ENCODE results near the gene B3GALNT2.

Gene B3GALNT2

DNA sequence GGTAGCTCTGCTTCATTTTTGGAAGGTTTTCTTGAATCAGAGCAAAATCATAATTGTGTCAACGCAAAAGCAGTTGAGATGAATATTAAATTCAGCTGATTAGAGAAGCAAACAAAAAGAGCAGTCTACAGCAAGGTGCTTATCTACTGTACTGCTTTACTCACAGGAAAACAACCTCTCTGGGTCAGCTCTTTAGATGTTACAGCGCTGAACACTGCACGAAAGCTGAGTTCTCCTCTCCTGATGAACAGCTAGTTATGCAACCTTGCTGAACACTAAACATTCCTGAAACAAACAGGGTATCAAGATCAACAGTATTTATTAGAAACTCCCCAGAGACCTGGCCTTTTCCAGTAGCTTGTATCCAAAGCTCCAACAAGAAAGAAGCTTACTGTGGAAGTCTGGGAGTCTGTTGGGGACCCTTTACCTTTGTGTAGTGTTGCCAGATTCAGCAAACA, 95.7 kb downstream of the B3GALNT2 start:
- no peak for DNase-seq

DNA sequence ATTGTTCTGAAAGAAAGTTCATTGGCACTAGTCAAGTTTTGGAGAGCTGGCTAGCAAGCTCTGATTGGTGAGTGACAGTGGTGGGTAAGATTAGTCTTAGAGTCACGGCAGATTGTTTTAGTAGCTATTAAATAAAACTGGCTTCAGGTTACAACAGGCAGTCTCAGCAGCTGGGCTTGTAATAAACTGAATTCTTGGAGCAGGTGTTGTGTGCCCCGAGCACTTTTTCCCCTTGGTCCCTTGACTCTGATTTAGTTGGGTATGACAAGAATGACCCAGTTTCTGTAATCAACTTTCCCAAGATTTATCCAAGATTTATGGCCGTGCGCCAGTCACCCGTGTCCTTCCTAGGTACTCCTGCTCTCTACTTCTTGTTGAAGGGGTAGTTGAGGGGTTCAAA, 96.8 kb downstream of the B3GALNT2 start:
- no peak for DNase-seq

DNA sequence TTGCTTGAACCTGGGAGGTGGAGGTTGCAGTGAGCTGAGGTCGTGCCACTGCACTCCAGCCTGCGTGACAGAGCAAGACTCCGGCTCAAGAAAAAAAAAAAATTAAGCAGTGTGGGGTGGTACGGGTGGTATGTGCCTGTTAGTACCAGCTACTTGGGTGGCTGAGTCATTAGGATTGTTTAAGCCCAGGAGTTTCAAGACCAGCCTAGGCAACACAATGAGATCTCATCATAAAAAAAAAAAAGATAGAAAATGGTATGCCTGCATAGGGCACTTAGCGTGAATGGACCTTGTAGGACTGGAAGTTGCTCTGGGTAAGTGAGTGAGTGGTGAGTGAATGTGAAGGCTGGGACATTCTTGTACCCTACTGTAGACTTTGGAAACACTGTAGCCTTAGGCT, 100.1 kb downstream of the B3GALNT2 start:
- DNase-seq, result no peak

DNA sequence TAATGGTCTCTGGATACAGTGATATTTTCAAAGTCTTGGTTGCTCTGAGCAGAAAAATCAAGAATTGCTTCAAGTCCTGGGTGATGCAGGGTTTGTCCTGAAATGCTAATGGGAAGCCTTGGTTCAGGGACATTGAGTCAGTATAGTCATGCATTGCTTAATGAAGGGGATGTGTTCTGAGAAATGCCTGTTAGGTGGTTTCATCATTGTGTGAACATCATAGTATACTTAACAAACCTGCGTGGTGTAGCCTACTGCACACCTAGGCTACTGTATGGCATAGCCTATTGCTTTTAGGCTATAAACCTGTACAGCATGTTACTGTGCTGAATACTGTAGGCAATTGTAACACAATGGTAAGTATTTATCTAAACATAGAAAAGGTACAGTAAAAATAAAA, 100.7 kb downstream of the B3GALNT2 start:
- no peak for DNase-seq

DNA sequence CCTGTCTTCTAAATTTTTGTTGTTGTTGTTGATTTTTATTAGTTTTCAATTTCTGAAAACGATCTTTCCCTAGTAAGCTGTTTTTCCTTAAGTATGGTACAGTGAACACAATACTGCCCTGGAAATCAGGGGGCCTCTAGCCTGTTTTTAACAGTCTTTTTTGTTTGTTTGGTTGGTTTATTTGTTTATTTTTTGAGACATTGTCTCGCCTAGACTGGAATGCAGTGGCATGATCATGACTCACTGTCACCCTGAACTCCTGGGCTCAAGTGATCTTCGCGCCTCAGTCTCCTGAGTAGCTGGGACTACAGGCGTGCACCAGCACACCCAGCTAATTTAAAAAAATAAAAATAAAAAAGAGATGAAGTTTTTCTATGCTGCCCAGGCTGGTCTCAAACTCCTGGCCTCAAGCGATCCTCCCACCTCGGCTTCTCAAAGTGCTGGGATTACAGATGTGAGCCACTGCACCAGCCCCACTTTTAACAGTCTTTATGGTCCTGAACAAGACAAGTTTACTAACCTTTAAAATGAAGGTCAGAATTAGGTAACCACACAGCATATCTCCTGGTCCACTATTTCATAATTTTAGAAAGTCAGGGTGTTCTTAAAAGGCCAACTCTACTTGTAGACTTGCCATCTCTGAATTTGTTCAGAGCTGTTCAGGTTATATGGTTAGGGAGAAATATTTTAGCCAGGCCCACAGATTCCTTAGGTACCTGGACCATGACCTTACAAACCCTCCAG, 101.6 kb downstream of the B3GALNT2 start:
- no peak for DNase-seq

DNA sequence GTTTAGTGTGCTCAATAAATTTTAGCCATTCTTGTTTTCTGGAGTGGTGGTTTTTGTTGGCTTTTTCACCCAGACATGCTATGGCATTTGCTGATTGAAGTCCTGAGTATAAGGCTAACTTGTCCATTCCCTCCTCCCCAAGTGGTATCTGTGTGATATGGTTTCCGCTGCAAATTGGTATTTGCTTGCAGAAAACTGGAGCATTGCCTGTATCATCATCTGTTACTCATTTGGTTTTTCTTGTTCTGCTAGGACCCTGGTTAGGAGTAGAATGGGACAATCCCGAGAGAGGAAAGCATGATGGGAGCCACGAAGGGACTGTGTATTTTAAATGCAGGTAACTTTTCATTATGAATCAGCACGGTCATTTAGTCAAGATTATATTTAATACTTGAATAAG, 103.0 kb downstream of the B3GALNT2 start:
- DNase-seq, result no peak

All from activated gamma-delta T cell (primary cell).